A549 (cell line): ENCODE data around the gene TYW1B. TPM values are rescaled to one million over a fixed set of nuclear protein-coding genes. Genes with fewer than 3 reads are reported as not detected.
A peak's percentile ranks its signal among the peaks of the same experiment; 100 is the strongest.
"Not testable (repeated sequence)": the region's sequence is repeated elsewhere in the genome, so short reads cannot be mapped to it uniquely, and the experiment has no call there.

Experiments
- ATAC-seq, 2 experiments: fragments of 200-7000 bp in 1 of 2; fragments of >200 bp in 1 of 2; cut with Nextera tagmentation in 1 of 2; cut with Tn5 transposase in 1 of 2; 3 replicates each; pipeline versions ENCODE4 v1.8.0 to v1.9.1; 2018 to 2020; ENCODE audit warnings: mild to moderate bottlenecking in 1 of 2, moderate library complexity in 1 of 2
- CTCF ChIA-PET: fragments of 300-600 bp; sonication (Branson Sonifier 250); formaldehyde crosslinking; extraction: SDS; loops from one replicate; lab custom pipeline; 2021; ENCODE audit warnings: antibody characterized with exemption, inconsistent platforms; lab: Yijun Ruan, JAX
- POLR2A ChIA-PET: fragments of 350-600 bp; formaldehyde crosslinking; extraction: SDS; loops from one replicate; lab custom pipeline; 2021; ENCODE audit warnings: antibody characterized with exemption, inconsistent platforms; lab: Yijun Ruan, JAX
- DNase-seq, 2 experiments: peaks; one replicate each; pipeline versions ENCODE4 v3.0.0 to v3.0.0-alpha.2; 2011 to 2016; ENCODE audit warnings: low read depth in 1 of 2, low spot score in 1 of 2
- FAIRE-seq: peaks from 2 replicates; lab custom pipeline; 2011; peaks lifted over from hg19 to GRCh38; lab: Jason Lieb, UNC
- H3K27ac ChIP-seq, 2 experiments: fragments of >200 bp; sonication (Bioruptor Twin); formaldehyde crosslinking; 3 replicates each; pipeline ENCODE4 v1.5.1; 2016 to 2017
- H3K4me1 ChIP-seq: fragments of >200 bp; sonication (Bioruptor Twin); formaldehyde crosslinking; 3 replicates; pipeline ENCODE4 v1.6.1; 2016
- H3K4me2 ChIP-seq: fragments of >200 bp; sonication (Bioruptor Twin); formaldehyde crosslinking; 3 replicates; pipeline ENCODE4 v1.6.1; 2016
- H3K4me3 ChIP-seq: fragments of >200 bp; sonication (Bioruptor Twin); formaldehyde crosslinking; 3 replicates; pipeline ENCODE4 v1.5.1; 2016
- H3K9me3 ChIP-seq: fragments of >200 bp; sonication (Bioruptor Twin); formaldehyde crosslinking; 3 replicates; pipeline ENCODE4 v1.6.1; 2016
- CTCF ChIP-seq: fragments of >200 bp; sonication (Bioruptor Twin); formaldehyde crosslinking; IDR thresholded peaks from 3 replicates; pipeline ENCODE4 v1.5.1; 2016
- JUN ChIP-seq, 2 experiments: fragments of >200 bp; sonication (Bioruptor Twin); formaldehyde crosslinking; IDR thresholded peaks; 2 replicates in 1 of 2; 3 replicates in 1 of 2; pipeline ENCODE4 v1.6.1; 2016 to 2017
- MAX ChIP-seq: IDR thresholded peaks from 2 replicates; pipeline ENCODE4 v1.6.1; 2012
- PHF8 ChIP-seq: fragments of 200-600 bp; sonication (generic); IDR thresholded peaks from 2 replicates; pipeline ENCODE4 v1.6.1; 2016; ENCODE audit warnings: low read depth, mild to moderate bottlenecking, antibody characterized with exemption, moderate library complexity, borderline replicate concordance
- POLR2A ChIP-seq: IDR thresholded peaks from 2 replicates; pipeline ENCODE4 v1.6.1; 2012; ENCODE audit warnings: mild to moderate bottlenecking, low read length
- WGBS: methylation state at CpG from one replicate; pipeline ENCODE4 v1.1.6; 2017; ENCODE audit errors: missing lambda C conversion rate; 5-methylcytosine and 5-hydroxymethylcytosine counted together
- polyA plus RNA-seq, 4 experiments: library from polyadenylated mRNA; depleted of rRNA in 3 of 4; stranded (reverse); fragments of >200 nt; fragmentation: RNase III in 1 of 4; extraction: RNeasy Plus Mini Kit Qiagen cat#74134 plus additional on column Dnase treatment in 1 of 4; gene quantifications; 2 replicates in 3 of 4; 3 replicates in 1 of 4; pipeline ENCODE4 v1.2.3, GENCODE V29; 2011 to 2017

The TYW1B gene
- polyA plus RNA-seq, 2 of the 4 experiments (the other 2 are of a cell fraction), result 2.7 to 4.6 TPM

- ATAC-seq, H3K4me1 ChIP-seq, H3K4me2 ChIP-seq, H3K9me3 ChIP-seq, FAIRE-seq, H3K4me3 ChIP-seq, DNase-seq, POLR2A ChIA-PET, CTCF ChIA-PET, H3K27ac ChIP-seq: not testable (repeated sequence)
- WGBS, result 86% methylated on average over 6 of the region's 6 CpGs
These were observed 13.0 kb upstream of the TYW1B start for GRCh38 chr7:72840966-72841511.

GRCh38 chr7:72838315-72838714 lies 10.3 kb upstream of the TYW1B start:
- CTCF ChIA-PET, result interaction anchor here (0.9 to 1.2 kb wide), 2 partner anchors 8 to 71 kb away, joined by 3 to 4 read pairs; no protein-coding TSS in a partner anchor
- not testable (repeated sequence) for FAIRE-seq

DNA sequence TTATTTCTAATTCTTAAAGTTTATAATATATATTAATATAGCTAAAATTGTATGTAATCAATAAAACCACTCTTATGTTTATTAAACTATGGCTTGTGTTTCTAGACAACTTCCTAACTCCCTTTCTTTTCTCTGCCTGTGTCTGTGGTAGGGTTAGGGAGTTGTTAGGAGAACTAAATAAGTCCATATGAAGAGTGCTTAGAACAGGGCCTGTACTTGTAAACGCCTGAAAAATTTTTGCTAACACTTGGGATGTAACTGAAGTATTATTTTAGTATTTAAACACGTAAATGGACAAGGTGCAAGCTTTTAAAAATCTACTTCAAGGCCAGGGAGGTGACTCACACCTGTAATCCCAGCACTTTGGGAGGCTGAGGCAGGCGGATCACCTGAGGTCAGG lies 9.3 kb upstream of the TYW1B start:
- DNase-seq, H3K4me1 ChIP-seq, H3K4me2 ChIP-seq, H3K4me3 ChIP-seq, POLR2A ChIA-PET, ATAC-seq, H3K27ac ChIP-seq, FAIRE-seq, H3K9me3 ChIP-seq: not testable (repeated sequence)
- 93% methylated on average over 3 of the region's 3 CpGs for WGBS
- CTCF ChIA-PET, result interaction anchor here (0.7 to 0.9 kb wide), 2 partner anchors 72 to 78 kb away, joined by 3 to 4 read pairs; no protein-coding TSS in a partner anchor

More at GRCh38 chr7:72838315-72838714, 10.3 kb upstream of the TYW1B start:
- ATAC-seq, H3K4me2 ChIP-seq, H3K9me3 ChIP-seq, H3K4me1 ChIP-seq, H3K27ac ChIP-seq, H3K4me3 ChIP-seq, POLR2A ChIA-PET, DNase-seq: not testable (repeated sequence)
- WGBS, result 93% methylated on average over 6 of the region's 6 CpGs

DNA sequence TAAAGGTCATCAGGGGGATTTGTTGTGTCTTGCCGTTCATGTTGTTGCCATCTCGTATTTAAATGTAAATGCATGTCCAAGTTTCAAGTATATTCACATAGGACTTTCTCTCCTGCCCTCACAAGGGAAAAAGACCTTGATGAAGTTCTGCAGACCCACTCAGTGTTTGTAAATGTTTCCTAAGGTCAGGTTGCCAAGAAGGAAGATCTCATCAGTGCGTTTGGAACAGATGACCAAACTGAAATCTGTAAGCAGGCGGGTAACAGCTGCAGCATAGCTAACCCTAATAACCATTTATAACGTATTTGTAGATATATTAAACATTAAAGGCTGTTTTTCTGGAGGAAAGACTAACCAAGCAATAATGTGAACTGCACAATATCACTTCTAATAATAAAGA lies 2.6 kb upstream of the TYW1B start:
- 34% methylated on average over 5 of the region's 5 CpGs for WGBS
- POLR2A ChIA-PET, H3K9me3 ChIP-seq, DNase-seq, H3K4me1 ChIP-seq, ATAC-seq, FAIRE-seq: not testable (repeated sequence)
- CTCF ChIA-PET, result interaction anchor here (0.8 to 1.5 kb wide), 2 partner anchors 8 to 621 kb away, joined by 3 read pairs; no protein-coding TSS in a partner anchor
- Histone ChIP-seq H3K4me3 (peak overlapping the region; percentile 77), H3K4me2 (peak overlapping the region; percentile 78), H3K27ac (peak overlapping the region; percentile 89 to 94; a peak in 4 of 6 replicates)

- peak; percentile 59 for TF ChIP-seq CTCF
- TF ChIP-seq PHF8, result peak; percentile 62
- peak; percentile 21 for TF ChIP-seq MAX
- under 1% methylated on average over 23 of the region's 29 CpGs for WGBS
- ATAC-seq (peak; percentile 79 to 80), DNase-seq (peak in 1 of 2 experiments; percentile 87)
- FAIRE-seq, H3K9me3 ChIP-seq, POLR2A ChIA-PET, H3K4me1 ChIP-seq: not testable (repeated sequence)
- Histone ChIP-seq H3K27ac (peak overlapping the region; percentile 89 to 94), H3K4me3 (peak overlapping the region; percentile 77), H3K4me2 (peak overlapping the region; percentile 78)
- CTCF ChIA-PET, result interaction anchor here (0.6 to 1.5 kb wide), 3 partner anchors 8 to 622 kb away, joined by 3 read pairs; no protein-coding TSS in a partner anchor
These were observed 1.8 kb upstream of the TYW1B start for GRCh38 chr7:72829687-72830354.

GRCh38 chr7:72829291-72829686 lies 1.3 kb upstream of the TYW1B start:
- peak overlapping the region; percentile 83 for H3K4me2 ChIP-seq
- FAIRE-seq, POLR2A ChIA-PET, H3K9me3 ChIP-seq, H3K4me1 ChIP-seq: not testable (repeated sequence)
- peak; percentile 68 to 75 for ATAC-seq
- WGBS, result 1% methylated on average over 33 of the region's 36 CpGs
- DNase-seq, result peak; percentile 36 to 99
- H3K4me3 ChIP-seq, result peak overlapping the region; percentile 77
- H3K27ac ChIP-seq, result peak overlapping the region; percentile 89 to 94
- 0 out of 5 replicates have a peak, but pooled peaks have one; percentile 29 to 30 for TF ChIP-seq JUN (IDR thresholded peaks at IDR 0.05)
- TF ChIP-seq POLR2A, result peak; percentile 84
- peak; percentile 39; the same call in 1 of the 2 replicates for TF ChIP-seq MAX
- CTCF ChIA-PET, result interaction anchor here (1.5 kb wide), 1 partner anchor 623 kb away, joined by 3 read pairs; no protein-coding TSS in a partner anchor
